HUDEP-2 (cell line): ENCODE results near the gene MMP1.
"Not testable (repeated sequence)": the region's sequence is repeated elsewhere in the genome, so short reads cannot be mapped to it uniquely, and the experiment has no call there.

Source experiments
- DNase-seq, 76 experiments: peaks; one replicate each; lab custom pipeline; 2025; ENCODE audit not compliant: unreplicated experiment in 76 of 76; lab: John Stamatoyannopoulos, UW

The MMP1 gene

DNA sequence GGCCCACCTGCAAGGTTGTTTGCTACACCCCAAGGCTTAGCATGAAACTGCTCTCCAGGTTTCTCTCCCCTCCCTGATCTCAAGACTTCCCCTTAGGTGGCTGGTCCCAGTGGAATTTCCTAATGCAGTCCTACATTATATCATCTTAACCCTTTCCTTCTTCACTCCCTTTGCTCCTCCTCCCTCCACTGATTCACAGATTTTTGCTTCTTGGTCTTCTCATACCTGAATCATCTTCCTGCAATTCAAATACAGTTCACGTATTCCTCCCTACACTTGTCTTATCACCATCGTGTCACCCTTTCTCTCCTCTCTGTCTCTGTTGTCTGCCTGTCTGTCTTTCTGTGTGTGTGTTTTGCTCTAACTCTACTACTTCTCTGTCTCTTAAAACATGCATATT is 34.5 kb downstream of the MMP1 start:
- no peak for DNase-seq

DNA sequence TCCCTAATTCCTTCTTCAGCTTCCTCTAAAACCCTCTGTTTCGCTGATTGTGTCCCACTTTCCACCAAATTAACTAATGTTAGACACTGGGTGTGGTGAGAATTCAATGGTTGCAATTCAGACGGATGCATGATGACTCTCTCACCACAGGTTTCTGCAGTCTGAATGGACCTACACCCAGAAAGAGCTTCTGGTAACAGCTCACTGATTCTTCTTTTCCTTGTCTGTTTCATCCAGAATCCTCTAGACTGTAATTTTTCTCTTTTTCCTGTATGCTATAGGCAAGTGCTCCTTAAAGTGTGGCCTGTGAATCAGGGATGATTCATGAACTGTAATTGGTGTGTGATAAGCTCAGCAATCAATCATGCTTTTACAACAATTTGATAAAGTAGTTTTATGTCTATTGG is 35.6 kb downstream of the MMP1 start:
- no peak for DNase-seq

DNA sequence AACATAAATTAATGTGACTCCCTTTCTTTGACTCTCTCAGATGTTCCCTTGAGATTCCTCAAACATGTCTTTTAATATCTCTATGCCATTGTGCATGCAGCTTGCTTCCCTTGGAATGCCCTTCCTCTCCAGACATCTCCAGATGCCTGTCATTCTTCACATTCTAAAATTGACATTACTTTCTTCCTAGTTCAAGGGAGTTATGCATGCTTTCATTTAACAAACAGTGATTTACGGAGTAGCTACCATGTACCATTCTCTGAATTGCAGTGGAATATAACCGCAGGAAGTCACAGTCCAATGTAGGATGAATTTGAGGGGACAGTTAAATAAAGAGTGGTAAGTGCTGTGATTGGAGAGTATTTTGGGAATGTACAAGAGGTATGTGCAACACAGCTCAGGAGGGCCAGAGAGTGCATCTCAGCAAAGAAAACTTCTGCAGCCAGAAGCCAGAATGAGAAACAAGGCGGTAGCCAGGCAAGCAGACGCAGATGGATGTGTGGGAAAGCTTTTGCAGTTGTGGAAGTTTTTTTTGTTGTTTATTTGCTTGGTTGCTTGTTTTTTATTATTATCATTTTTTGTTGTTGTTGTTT is 36.2 kb downstream of the MMP1 start:
- no peak for DNase-seq

DNA sequence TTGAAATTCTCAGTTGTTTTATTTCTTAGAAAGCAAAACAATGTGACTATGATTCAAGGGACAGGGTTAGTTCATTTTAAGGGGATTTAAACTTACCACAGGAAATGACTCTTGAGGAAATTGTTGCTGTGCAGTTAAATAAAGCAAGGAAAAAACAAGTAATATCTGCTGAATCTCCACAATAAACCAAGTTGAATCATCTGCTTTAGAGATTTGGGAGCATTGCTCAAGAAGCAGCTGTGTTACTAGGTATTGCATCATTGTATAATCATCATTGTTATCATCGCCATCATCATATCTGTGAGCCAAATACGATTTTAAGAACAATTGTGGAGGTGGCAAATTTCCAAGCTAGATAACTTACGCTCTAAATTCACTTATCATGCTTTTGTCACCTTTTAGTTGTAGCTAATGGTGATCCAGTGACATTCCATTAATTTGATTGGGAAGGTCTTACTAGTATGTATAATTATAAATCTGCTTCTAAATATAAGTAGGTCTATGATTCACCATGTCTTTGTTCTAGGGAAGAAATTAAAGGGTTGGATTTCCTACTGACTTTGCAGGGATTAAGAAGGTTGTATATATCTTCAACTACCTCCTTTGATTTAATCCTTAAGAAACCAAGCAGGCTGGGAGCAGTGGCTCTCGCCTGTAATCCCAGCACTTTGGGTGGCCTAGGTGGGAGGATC is 37.5 kb downstream of the MMP1 start:
- DNase-seq: no peak

DNA sequence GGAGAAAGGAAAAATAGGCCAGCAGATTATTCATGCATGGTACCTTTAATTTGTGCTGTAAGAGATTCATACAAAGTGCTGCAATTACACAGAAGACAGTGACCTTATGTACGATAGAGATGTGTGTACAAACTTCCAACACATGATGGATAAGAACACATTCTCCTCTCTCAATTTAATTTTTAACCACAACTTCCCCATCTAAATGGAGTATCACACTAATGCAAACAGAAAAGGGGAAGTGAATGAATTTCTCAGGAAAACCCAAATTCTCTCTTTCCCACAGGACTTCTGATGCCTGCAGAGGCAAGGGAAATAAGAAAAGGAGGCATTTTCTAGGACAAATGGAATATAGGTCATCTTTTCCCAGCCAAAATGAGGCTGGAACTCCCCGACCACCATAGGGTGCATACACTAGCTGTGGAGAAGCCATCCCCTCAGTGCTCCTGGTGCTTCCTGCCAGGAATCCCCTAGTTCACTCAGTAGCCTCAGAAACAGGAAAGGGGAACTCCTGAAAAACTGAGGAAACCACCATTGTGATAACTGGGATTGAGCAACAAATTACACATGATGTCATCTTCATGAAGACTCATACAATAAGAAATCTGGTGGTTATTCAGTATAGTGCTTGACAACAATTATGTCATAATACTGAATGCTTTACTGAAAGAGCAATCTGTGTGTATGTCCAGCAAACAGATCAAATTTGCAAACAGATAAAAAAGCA is 40.0 kb downstream of the MMP1 start:
- DNase-seq: no peak

DNA sequence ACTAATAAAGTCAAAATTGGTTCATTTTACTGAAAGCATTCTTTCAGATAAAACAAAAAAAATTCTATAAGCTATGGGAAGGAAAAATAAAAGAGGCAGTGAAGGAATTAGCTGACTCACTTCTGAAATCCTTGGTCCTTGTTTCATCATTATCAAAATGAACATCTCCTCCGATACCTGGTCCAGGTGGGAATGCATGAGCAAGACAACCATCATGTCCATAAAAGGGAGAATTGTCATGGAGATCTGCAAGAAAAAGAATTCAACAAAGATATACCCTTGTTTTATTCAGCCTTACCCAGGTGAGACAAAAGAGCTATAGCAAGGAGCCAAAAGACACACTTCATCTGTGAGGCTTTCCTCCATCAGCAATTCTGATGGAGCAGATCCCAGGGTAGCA is 44.7 kb downstream of the MMP1 start:
- no peak for DNase-seq

DNA sequence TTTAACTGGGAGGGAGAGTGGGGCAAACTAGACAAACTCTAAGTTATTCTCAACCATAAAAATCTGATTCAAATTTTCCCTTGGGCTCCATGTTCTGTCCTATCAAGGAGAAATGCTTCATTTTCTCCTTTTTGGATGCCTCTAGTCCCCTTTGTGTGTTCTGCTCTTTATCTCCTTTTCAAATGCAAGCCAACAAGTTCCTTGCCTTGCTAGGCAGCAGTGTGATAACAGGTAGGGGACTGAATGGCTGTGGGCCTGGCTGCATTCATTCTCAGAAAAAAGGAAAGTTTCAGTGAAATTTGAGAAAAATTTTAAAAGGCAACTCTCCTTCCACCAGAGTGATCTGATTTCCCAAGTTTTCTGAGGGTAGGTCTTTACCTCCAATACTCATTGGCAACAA is 46.3 kb downstream of the MMP1 start:
- DNase-seq: no peak

DNA sequence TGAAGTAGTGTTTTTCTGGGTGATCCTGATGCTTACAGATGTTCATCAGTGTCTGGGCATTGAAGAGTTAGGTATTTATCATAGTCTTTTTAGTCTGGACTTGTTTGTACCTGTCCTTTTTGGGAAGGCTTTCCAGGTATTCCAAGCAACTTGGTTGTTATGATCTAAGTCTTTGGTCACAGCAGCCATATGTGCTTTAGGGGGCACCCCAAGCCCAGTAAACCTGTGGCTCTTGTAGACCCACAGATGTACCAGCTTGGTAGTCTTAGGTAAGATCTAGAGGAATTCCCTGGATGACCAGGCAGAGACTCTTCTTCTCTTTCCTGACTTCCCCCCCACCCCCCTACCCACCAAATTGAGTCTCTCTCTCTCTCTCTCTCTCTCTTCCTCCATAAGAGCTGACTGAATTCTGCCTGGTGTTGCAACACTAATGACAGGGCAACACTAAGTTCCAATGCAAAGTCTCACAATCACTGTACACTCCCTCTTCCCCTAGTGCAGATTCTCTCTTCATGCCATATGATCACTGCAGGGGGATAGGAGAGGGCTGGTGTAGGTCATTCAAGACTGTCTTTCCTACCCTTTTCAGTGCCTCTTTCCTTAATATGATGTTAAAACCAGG is 48.7 kb downstream of the MMP1 start:
- DNase-seq: no peak

DNA sequence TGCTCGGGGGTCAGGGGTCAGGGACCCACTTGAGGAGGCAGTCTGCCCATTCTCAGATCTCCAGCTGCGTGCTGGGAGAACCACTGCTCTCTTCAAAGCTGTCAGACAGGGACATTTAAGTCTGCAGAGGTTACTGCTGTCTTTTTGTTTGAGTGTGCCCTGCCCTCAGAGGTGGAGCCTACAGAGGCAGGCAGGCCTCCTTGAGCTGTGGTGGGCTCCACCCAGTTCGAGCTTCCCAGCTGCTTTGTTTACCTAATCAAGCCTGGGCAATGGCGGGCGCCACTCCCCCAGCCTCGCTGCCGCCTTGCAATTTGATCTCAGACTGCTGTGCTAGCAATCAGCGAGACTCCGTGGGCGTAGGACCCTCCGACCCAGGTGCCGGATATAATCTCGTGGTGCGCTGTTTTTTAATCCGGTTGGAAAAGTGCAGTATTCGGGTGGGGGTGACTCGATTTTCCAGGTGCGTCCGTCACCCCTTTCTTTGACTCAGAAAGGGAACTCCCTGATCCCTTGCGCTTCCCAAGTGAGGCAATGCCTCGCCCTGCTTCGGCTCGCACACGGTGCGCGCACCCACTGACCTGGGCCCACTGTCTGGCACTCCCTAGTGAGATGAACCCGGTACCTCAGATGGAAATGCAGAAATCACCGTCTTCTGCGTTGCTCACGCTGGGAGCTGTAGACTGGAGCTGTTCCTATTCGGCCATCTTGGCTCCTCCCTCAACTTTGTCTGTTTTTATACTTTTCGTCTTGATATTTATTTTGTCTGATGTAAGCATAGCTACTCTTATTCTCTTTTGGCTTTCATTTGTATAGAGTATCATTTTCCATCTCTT is 51.0 kb downstream of the MMP1 start:
- DNase-seq: not testable (repeated sequence)
